HepG2 (cell line): ENCODE data around the gene CDH23. TPM values are rescaled to one million over a fixed set of nuclear protein-coding genes. Genes with fewer than 3 reads are reported as not detected.

Source experiments
- AGO1 ChIP-seq: fragments of 200-400 bp; formaldehyde crosslinking; IDR thresholded peaks from 2 replicates; pipeline ENCODE4 v1.6.1; 2017; ENCODE audit warnings: mild to moderate bottlenecking, low read depth, low read length, moderate library complexity; ENCODE audit not compliant: poor library complexity, severe bottlenecking
- CBX5 ChIP-seq: sonication (generic); formaldehyde crosslinking; IDR thresholded peaks from 2 replicates; pipeline ENCODE4 v1.4.0; 2020; ENCODE audit warnings: missing genetic modification reagents, borderline replicate concordance
- HES4 ChIP-seq: sonication (generic); formaldehyde crosslinking; IDR thresholded peaks from 2 replicates; pipeline ENCODE4 v1.9.0; 2021; ENCODE audit warnings: mild to moderate bottlenecking, missing genetic modification reagents, borderline replicate concordance
- HNRNPL ChIP-seq: fragments of 200-400 bp; formaldehyde crosslinking; IDR thresholded peaks from 2 replicates; pipeline ENCODE4 v1.6.1; 2017; ENCODE audit warnings: mild to moderate bottlenecking, low read depth, low read length
- MEF2D ChIP-seq: sonication (generic); formaldehyde crosslinking; IDR thresholded peaks from 2 replicates; pipeline ENCODE4 v1.5.1; 2020; ENCODE audit warnings: mild to moderate bottlenecking, missing genetic modification reagents
- NFE2L1 ChIP-seq: sonication (generic); formaldehyde crosslinking; IDR thresholded peaks from 2 replicates; pipeline ENCODE4 v1.4.0; 2020; ENCODE audit warnings: missing genetic modification reagents, mild to moderate bottlenecking, borderline replicate concordance
- PHB2 ChIP-seq: fragments of 450-650 bp; IDR thresholded peaks from 2 replicates; pipeline ENCODE4 v1.6.1; 2018; ENCODE audit not compliant: partially characterized antibody
- RFX3 ChIP-seq: IDR thresholded peaks from 2 replicates; pipeline ENCODE4 v1.6.1; 2016; ENCODE audit warnings: missing biosample characterization, missing genetic modification reagents
- SMAD3 ChIP-seq: sonication (generic); formaldehyde crosslinking; IDR thresholded peaks from 2 replicates; pipeline ENCODE4 v1.4.0; 2020; ENCODE audit warnings: missing genetic modification reagents
- SMARCC2 ChIP-seq: fragments of 450-650 bp; IDR thresholded peaks from 2 replicates; pipeline ENCODE4 v1.6.1; 2017; ENCODE audit warnings: antibody characterized with exemption, mild to moderate bottlenecking
- ZFP36L2 ChIP-seq: sonication (generic); formaldehyde crosslinking; IDR thresholded peaks from 2 replicates; pipeline ENCODE4 v1.4.0; 2020; ENCODE audit warnings: missing genetic modification reagents
- ZFP62 ChIP-seq: sonication (generic); formaldehyde crosslinking; IDR thresholded peaks from 2 replicates; pipeline ENCODE4 v1.4.0; 2020; ENCODE audit warnings: missing genetic modification reagents
- ZMYM3 ChIP-seq: sonication (generic); formaldehyde crosslinking; IDR thresholded peaks from 2 replicates; pipeline ENCODE4 v1.5.1; 2020; ENCODE audit warnings: mild to moderate bottlenecking, missing genetic modification reagents
- ZNF20 ChIP-seq: sonication (generic); formaldehyde crosslinking; IDR thresholded peaks from 2 replicates; pipeline ENCODE4 v1.4.0; 2020; ENCODE audit warnings: mild to moderate bottlenecking, moderate library complexity, missing genetic modification reagents
- ZNF317 ChIP-seq: sonication (generic); formaldehyde crosslinking; IDR thresholded peaks from 2 replicates; pipeline ENCODE4 v1.5.0; 2020; ENCODE audit warnings: mild to moderate bottlenecking, missing genetic modification reagents
- ZNF605 ChIP-seq: sonication (generic); formaldehyde crosslinking; IDR thresholded peaks from 2 replicates; pipeline ENCODE4 v1.8.0; 2022; ENCODE audit warnings: mild to moderate bottlenecking, missing genetic modification reagents
- ZNF737 ChIP-seq: sonication (generic); formaldehyde crosslinking; IDR thresholded peaks from 2 replicates; pipeline ENCODE4 v1.5.0; 2020; ENCODE audit warnings: missing genetic modification reagents, mild to moderate bottlenecking, borderline replicate concordance
- ZNF777 ChIP-seq: sonication (generic); formaldehyde crosslinking; IDR thresholded peaks from 2 replicates; pipeline ENCODE4 v1.4.0; 2020; ENCODE audit warnings: missing genetic modification reagents
- ZSCAN22 ChIP-seq: sonication (generic); formaldehyde crosslinking; IDR thresholded peaks from 2 replicates; pipeline ENCODE4 v1.4.0; 2020; ENCODE audit warnings: mild to moderate bottlenecking, missing genetic modification reagents
- polyA plus RNA-seq, 8 experiments: library from polyadenylated mRNA; depleted of rRNA in 3 of 8; stranded (reverse) in 7 of 8; unstranded in 1 of 8; fragments of >200 nt; fragmentation: Illumina TruSeq in 4 of 8; extraction: Trizol in 4 of 8; gene quantifications; 2 replicates each; pipeline versions ENCODE4 v1.2.1 to v1.2.3, GENCODE V29; 2011 to 2016; ENCODE audit warnings: low read depth in 4 of 8, missing spikeins in 1 of 8, mixed read lengths in 1 of 8; ENCODE audit not compliant: insufficient read depth in 1 of 8
- total RNA-seq, 5 experiments: library from RNA; depleted of rRNA; stranded (reverse); fragments of >200 nt; fragmentation: Illumina TruSeq; extraction: Trizol; gene quantifications; 2 replicates each; pipeline ENCODE4 v1.2.3, GENCODE V29; 2016; ENCODE audit warnings: low read depth in 1 of 5
- TF ChIP-seq, protein P1 (sequence below): sonication (generic); formaldehyde crosslinking; IDR thresholded peaks from 2 replicates; pipeline ENCODE4 v1.4.0; 2020; ENCODE audit warnings: mild to moderate bottlenecking, missing genetic modification reagents
- TF ChIP-seq, protein P2 (sequence below): sonication (generic); formaldehyde crosslinking; IDR thresholded peaks from 2 replicates; pipeline ENCODE4 v1.8.1; 2023; ENCODE audit warnings: mild to moderate bottlenecking, missing genetic modification reagents, borderline replicate concordance
- TF ChIP-seq, protein P3 (sequence below): sonication (generic); formaldehyde crosslinking; IDR thresholded peaks from 2 replicates; pipeline ENCODE4 v1.9.0; 2021; ENCODE audit warnings: missing genetic modification reagents, borderline replicate concordance
- TF ChIP-seq, protein P4 (sequence below), 2 experiments: fragments of 450-650 bp in 1 of 2; sonication (generic) in 1 of 2; formaldehyde crosslinking; IDR thresholded peaks; 2 replicates each; pipeline versions ENCODE4 v1.5.0 to v1.8.0; 2020 to 2022; ENCODE audit warnings: mild to moderate bottlenecking in 1 of 2, missing genetic modification reagents in 1 of 2
- TF ChIP-seq, protein P5 (sequence below): IDR thresholded peaks from 2 replicates; pipeline ENCODE4 v1.6.1; 2016; ENCODE audit warnings: mild to moderate bottlenecking, missing biosample characterization, missing genetic modification reagents

CDH23 gene
- total and polyA plus RNA-seq, 2 of the 13 experiments (the other 11 are each of a cell fraction or from before 2014, with no cell fraction given), result 0.13 TPM; not detected in 1

DNA sequence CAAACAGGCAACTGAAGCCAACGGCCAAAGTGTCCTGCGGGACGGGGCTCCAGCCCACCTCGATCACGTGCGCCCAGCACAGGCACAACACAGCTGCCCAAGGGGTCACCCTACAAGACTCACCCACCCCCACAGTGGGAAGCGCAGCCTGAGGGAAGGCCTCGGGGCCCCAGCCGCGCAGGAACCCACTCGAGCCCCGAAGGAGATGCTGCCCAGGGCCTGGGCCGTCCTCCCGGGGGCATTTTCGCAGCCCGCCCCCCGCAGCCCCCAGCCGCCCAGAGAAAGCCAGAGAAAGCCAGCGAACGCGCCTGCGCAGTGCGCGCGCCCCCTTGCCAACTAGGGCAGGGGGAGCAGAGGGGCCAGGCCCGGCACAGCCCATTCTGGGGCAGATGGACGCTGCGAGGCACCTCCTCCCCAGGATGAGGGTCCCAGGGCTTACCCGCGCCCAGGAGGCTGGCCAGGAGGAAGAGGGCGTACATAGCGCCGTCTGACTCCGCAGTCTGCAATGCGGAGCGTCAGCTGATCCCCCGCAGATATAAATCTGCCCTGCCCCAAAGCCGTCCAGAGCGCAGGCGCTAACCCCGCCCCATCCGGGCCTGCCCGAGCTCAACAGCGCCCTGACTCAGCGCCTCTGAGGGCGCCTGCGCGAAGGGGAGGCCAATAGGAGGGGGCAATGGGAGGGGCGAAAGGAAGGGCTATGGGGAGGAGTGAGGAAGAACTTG is 454.2 kb downstream of the CDH23 start, which contains the start of gene PSAP (continued):
- TF ChIP-seq, protein P1, sequence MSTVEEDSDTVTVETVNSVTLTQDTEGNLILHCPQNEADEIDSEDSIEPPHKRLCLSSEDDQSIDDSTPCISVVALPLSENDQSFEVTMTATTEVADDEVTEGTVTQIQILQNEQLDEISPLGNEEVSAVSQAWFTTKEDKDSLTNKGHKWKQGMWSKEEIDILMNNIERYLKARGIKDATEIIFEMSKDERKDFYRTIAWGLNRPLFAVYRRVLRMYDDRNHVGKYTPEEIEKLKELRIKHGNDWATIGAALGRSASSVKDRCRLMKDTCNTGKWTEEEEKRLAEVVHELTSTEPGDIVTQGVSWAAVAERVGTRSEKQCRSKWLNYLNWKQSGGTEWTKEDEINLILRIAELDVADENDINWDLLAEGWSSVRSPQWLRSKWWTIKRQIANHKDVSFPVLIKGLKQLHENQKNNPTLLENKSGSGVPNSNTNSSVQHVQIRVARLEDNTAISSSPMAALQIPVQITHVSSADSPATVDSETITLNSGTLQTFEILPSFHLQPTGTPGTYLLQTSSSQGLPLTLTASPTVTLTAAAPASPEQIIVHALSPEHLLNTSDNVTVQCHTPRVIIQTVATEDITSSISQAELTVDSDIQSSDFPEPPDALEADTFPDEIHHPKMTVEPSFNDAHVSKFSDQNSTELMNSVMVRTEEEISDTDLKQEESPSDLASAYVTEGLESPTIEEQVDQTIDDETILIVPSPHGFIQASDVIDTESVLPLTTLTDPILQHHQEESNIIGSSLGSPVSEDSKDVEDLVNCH, result 0 out of 2 replicates have a peak, but pooled peaks have one; percentile 44
- no peak for TF ChIP-seq CBX5
- TF ChIP-seq MEF2D (CRISPR knock-in tag), result 0 out of 2 replicates have a peak, but pooled peaks have one; percentile 58
- no peak for TF ChIP-seq ZFP62 (CRISPR knock-in tag)
- TF ChIP-seq, protein P2, sequence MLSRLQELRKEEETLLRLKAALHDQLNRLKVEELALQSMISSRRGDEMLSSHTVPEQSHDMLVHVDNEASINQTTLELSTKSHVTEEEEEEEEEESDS, result no peak
- TF ChIP-seq ZNF777, result peak; percentile 28; the same call in 1 of the 2 replicates
- no peak; the same call in 1 of the 2 replicates for TF ChIP-seq ZNF737
- TF ChIP-seq, protein P3, sequence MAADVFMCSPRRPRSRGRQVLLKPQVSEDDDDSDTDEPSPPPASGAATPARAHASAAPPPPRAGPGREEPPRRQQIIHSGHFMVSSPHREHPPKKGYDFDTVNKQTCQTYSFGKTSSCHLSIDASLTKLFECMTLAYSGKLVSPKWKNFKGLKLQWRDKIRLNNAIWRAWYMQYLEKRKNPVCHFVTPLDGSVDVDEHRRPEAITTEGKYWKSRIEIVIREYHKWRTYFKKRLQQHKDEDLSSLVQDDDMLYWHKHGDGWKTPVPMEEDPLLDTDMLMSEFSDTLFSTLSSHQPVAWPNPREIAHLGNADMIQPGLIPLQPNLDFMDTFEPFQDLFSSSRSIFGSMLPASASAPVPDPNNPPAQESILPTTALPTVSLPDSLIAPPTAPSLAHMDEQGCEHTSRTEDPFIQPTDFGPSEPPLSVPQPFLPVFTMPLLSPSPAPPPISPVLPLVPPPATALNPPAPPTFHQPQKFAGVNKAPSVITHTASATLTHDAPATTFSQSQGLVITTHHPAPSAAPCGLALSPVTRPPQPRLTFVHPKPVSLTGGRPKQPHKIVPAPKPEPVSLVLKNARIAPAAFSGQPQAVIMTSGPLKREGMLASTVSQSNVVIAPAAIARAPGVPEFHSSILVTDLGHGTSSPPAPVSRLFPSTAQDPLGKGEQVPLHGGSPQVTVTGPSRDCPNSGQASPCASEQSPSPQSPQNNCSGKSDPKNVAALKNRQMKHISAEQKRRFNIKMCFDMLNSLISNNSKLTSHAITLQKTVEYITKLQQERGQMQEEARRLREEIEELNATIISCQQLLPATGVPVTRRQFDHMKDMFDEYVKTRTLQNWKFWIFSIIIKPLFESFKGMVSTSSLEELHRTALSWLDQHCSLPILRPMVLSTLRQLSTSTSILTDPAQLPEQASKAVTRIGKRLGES, result no peak
- TF ChIP-seq ZNF317 (CRISPR knock-in tag), result no peak
- TF ChIP-seq ZNF20 (CRISPR knock-in tag), result no peak
- no peak for TF ChIP-seq ZSCAN22
- TF ChIP-seq RFX3 (CRISPR knock-in tag), result 0 out of 2 replicates have a peak, but pooled peaks have one; percentile 16
- TF ChIP-seq NFE2L1 (CRISPR knock-in tag), result no peak; the same call in 1 of the 2 replicates
- TF ChIP-seq ZNF605 (CRISPR knock-in tag), result no peak; the same call in 1 of the 2 replicates
- TF ChIP-seq, protein P4, sequence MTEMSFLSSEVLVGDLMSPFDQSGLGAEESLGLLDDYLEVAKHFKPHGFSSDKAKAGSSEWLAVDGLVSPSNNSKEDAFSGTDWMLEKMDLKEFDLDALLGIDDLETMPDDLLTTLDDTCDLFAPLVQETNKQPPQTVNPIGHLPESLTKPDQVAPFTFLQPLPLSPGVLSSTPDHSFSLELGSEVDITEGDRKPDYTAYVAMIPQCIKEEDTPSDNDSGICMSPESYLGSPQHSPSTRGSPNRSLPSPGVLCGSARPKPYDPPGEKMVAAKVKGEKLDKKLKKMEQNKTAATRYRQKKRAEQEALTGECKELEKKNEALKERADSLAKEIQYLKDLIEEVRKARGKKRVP (CRISPR knock-in tag; IDR thresholded peaks at IDR 0.05), result 0 out of 4 replicates have a peak, but pooled peaks of 1 of the 2 experiments have one; percentile 25
- no peak for TF ChIP-seq AGO1
- peak; percentile 33; the same call in 1 of the 2 replicates for TF ChIP-seq HES4 (CRISPR knock-in tag)
- TF ChIP-seq PHB2, result no peak
- TF ChIP-seq SMAD3 (CRISPR knock-in tag), result no peak; the same call in 1 of the 2 replicates
- no peak for TF ChIP-seq SMARCC2
- TF ChIP-seq, protein P5, sequence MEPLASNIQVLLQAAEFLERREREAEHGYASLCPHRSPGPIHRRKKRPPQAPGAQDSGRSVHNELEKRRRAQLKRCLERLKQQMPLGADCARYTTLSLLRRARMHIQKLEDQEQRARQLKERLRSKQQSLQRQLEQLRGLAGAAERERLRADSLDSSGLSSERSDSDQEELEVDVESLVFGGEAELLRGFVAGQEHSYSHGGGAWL, result no peak
- peak; percentile 71 for TF ChIP-seq ZMYM3
- TF ChIP-seq HNRNPL, result 0 out of 2 replicates have a peak, but pooled peaks have one; percentile 70
- no peak for TF ChIP-seq ZFP36L2 (CRISPR knock-in tag)
